Measurements from ENCODE around the gene GTF2I.
"Not testable (repeated sequence)": the region's sequence is repeated elsewhere in the genome, so short reads cannot be mapped to it uniquely, and the experiment has no call there.

- not testable (repeated sequence) for TF ChIP-seq EP300, CTCF (IDR thresholded peaks at IDR 0.05)
These were observed 82.6 kb downstream of the GTF2I start for GRCh38 chr7:74739974-74740703.
